PFSK-1 (cell line): Measurements from ENCODE around the gene EPAS1.

Experiments used
- FOXP2 ChIP-seq: optimal IDR thresholded peaks from 2 replicates; pipeline ENCODE3; 2011; ENCODE audit warnings: borderline replicate concordance, control low read depth, inconsistent platforms; ENCODE audit not compliant: insufficient read depth; ENCODE audit errors: extremely low read length, extremely low read depth
- POLR2AphosphoS5 ChIP-seq: IDR thresholded peaks from 2 replicates; pipeline ENCODE4 v1.6.1; 2012; ENCODE audit warnings: low read depth, mild to moderate bottlenecking, control low read depth, low read length, moderate library complexity
- SIN3A ChIP-seq: IDR thresholded peaks from 2 replicates; pipeline ENCODE4 v1.6.1; 2012; ENCODE audit warnings: mild to moderate bottlenecking, low read length, moderate library complexity, borderline replicate concordance; ENCODE audit not compliant: insufficient read depth
- TAF1 ChIP-seq: IDR thresholded peaks from 2 replicates; pipeline ENCODE4 v1.6.1; 2012; ENCODE audit warnings: low read length, control low read depth, borderline replicate concordance; ENCODE audit not compliant: insufficient read depth
- TF ChIP-seq, protein P1 (sequence below), 2 experiments: IDR thresholded peaks; 2 replicates each; pipeline versions ENCODE4 v1.6.1 to v1.8.0; 2011 to 2012; ENCODE audit warnings: low read depth in 2 of 2, low read length in 2 of 2, control low read depth in 1 of 2, inconsistent platforms in 1 of 2, mild to moderate bottlenecking in 1 of 2, moderate library complexity in 1 of 2; ENCODE audit not compliant: insufficient read depth in 1 of 2

Gene EPAS1

GRCh38 chr2:46363535-46364170 lies 66.4 kb downstream of the EPAS1 start:
- TF ChIP-seq POLR2AphosphoS5 (no peak), SIN3A (no peak), FOXP2 (no peak), TAF1 (no peak)
- TF ChIP-seq, protein P1, sequence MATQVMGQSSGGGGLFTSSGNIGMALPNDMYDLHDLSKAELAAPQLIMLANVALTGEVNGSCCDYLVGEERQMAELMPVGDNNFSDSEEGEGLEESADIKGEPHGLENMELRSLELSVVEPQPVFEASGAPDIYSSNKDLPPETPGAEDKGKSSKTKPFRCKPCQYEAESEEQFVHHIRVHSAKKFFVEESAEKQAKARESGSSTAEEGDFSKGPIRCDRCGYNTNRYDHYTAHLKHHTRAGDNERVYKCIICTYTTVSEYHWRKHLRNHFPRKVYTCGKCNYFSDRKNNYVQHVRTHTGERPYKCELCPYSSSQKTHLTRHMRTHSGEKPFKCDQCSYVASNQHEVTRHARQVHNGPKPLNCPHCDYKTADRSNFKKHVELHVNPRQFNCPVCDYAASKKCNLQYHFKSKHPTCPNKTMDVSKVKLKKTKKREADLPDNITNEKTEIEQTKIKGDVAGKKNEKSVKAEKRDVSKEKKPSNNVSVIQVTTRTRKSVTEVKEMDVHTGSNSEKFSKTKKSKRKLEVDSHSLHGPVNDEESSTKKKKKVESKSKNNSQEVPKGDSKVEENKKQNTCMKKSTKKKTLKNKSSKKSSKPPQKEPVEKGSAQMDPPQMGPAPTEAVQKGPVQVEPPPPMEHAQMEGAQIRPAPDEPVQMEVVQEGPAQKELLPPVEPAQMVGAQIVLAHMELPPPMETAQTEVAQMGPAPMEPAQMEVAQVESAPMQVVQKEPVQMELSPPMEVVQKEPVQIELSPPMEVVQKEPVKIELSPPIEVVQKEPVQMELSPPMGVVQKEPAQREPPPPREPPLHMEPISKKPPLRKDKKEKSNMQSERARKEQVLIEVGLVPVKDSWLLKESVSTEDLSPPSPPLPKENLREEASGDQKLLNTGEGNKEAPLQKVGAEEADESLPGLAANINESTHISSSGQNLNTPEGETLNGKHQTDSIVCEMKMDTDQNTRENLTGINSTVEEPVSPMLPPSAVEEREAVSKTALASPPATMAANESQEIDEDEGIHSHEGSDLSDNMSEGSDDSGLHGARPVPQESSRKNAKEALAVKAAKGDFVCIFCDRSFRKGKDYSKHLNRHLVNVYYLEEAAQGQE (IDR thresholded peaks at IDR 0.05; ENCODE audit: insufficient read depth in 1 of 2, low read depth in 2 of 2, low read length in 2 of 2) = no peak

DNA sequence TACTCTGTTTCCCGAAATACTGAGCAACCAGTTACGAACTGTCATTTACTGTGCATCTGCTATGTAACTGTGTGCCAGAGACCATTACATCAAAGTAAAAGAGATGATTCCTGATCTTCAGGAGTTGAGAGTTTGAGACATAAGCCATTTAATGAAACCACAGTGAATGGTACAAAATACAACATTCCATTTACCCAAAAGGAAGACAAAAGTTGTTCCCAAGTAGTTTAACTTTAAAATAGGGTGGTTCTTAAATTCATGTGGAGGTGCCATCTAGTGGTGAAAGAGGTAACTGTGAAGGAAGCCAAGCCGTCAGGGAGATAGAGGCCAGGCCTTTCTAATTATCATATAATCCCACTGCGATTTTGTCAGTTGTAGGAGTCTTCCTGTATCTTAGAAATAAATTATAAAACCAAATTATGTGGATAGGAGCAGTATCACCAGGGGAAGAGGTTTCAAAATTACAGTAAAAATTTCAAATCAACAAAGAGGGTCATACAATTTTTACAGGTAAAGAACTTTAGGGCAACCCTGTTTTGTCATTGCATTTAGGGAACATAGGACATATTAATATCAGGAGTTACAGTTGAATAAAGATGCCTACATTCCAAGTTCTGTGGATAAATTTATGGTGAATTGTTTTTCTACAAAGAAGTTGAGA lies 67.7 kb downstream of the EPAS1 start:
- TF ChIP-seq POLR2AphosphoS5 (no peak), TAF1 (no peak), SIN3A (no peak), FOXP2 (no peak)
- TF ChIP-seq, protein P1 (IDR thresholded peaks at IDR 0.05; ENCODE audit: insufficient read depth in 1 of 2, low read depth in 2 of 2, low read length in 2 of 2) = no peak

DNA sequence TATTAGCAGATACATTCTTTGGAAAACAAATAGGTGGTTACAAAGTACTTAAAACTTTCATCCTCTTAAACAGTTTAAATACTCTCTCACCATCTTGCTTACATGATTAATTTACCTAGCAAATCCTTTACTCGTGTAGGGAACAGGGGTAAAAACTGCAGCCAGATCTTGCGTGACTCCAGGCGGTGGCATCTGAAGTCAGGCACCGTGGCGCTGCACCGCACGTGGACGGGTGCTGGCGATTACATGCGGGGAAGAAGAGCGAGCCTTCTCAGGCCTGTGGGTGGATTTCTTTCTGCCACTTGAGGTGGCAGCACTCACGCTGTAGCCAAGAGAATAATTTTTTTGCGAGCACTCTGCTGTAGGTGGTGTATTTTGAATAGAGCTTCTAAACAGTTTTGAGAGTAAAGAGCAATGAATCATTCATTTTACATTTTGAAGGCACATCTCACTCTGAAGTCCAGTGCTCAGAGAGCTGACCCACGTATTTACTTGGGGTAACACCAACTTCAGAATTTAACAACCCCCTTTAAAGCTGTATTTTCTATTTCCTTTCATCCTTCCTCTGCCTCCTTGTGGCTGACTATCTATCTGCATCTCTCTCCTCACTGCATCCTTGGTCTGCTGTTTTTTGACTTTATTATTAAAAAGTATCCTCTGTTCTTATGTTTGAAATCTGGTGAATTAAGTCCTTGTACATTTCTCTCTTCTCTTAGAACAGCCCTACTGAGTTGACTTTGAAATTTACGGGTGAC lies 68.9 kb downstream of the EPAS1 start:
- TF ChIP-seq SIN3A = no peak

GRCh38 chr2:46366668-46367052 lies 69.5 kb downstream of the EPAS1 start:
- TF ChIP-seq TAF1 (no peak), POLR2AphosphoS5 (no peak), SIN3A (no peak), FOXP2 (no peak)
- TF ChIP-seq, protein P1 (IDR thresholded peaks at IDR 0.05; ENCODE audit: insufficient read depth in 1 of 2, low read depth in 2 of 2, low read length in 2 of 2) = no peak

GRCh38 chr2:46367286-46367685 lies 70.1 kb downstream of the EPAS1 start:
- TF ChIP-seq, protein P1 (IDR thresholded peaks at IDR 0.05; ENCODE audit: insufficient read depth in 1 of 2, low read depth in 2 of 2, low read length in 2 of 2) = no peak
- TF ChIP-seq POLR2AphosphoS5 = no peak
- TF ChIP-seq FOXP2 = no peak
- no peak for TF ChIP-seq TAF1
- no peak for TF ChIP-seq SIN3A
